ENCODE results near the gene ZBTB4. TPM values are rescaled to one million over a fixed set of nuclear protein-coding genes. Genes with fewer than 3 reads are reported as not detected.
"Not testable (repeated sequence)": the region's sequence is repeated elsewhere in the genome, so short reads cannot be mapped to it uniquely, and the experiment has no call there.

The ZBTB4 gene
- total and polyA plus RNA-seq, 2 experiments from 2014 or later: 17.9 to 40.4 TPM

- H3K36me3 ChIP-seq: no peaks in the 10 kb centered on the region
- TF ChIP-seq, protein P1, sequence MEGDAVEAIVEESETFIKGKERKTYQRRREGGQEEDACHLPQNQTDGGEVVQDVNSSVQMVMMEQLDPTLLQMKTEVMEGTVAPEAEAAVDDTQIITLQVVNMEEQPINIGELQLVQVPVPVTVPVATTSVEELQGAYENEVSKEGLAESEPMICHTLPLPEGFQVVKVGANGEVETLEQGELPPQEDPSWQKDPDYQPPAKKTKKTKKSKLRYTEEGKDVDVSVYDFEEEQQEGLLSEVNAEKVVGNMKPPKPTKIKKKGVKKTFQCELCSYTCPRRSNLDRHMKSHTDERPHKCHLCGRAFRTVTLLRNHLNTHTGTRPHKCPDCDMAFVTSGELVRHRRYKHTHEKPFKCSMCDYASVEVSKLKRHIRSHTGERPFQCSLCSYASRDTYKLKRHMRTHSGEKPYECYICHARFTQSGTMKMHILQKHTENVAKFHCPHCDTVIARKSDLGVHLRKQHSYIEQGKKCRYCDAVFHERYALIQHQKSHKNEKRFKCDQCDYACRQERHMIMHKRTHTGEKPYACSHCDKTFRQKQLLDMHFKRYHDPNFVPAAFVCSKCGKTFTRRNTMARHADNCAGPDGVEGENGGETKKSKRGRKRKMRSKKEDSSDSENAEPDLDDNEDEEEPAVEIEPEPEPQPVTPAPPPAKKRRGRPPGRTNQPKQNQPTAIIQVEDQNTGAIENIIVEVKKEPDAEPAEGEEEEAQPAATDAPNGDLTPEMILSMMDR (IDR thresholded peaks at IDR 0.05; ENCODE audit: low read depth, low read length): no peak
- H3K4me1 ChIP-seq (ENCODE audit: low read depth): peaks cover 30% of the 10 kb centered on the region
- no peak for DNase-seq (ENCODE audit: low read depth in 1 of 2, low spot score in 1 of 2)
- no peak overlapping the region for H3K4me3 ChIP-seq
- no peaks in the 10 kb centered on the region for H3K9me3 ChIP-seq (ENCODE audit: low read depth)
- no peaks in the 10 kb centered on the region for H3K27me3 ChIP-seq
- peak overlapping the region; percentile 95 for H3K27ac ChIP-seq
These were observed 3.5 kb downstream of the ZBTB4 start for GRCh38 chr17:7475764-7476422.

DNA sequence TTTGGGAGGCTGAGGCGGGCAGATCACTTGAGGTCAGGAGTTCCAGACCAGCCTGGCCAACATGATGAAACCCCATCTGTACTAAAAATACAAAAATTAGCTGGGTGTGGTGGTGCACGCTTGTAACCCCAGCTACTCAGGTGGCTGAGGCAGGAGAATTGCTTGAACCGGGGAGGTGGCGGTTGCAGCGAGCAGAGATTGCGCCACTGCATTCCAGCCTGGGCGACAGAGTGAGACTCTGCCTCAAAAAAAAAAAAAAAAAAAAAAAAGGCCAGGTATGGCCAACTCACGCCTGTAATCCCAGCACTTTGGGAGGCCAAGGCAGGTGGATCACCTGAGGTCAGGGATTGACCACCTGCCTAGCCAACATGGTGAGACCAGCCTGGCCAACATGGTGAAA lies 4.7 kb downstream of the ZBTB4 start:
- H3K9me3 ChIP-seq (ENCODE audit: low read depth); H3K4me3 ChIP-seq; H3K36me3 ChIP-seq; H3K27ac ChIP-seq; H3K27me3 ChIP-seq; DNase-seq (ENCODE audit: low read depth in 1 of 2, low spot score in 1 of 2): not testable (repeated sequence)
- peaks cover 25% of the 10 kb centered on the region for H3K4me1 ChIP-seq (ENCODE audit: low read depth)

DNA sequence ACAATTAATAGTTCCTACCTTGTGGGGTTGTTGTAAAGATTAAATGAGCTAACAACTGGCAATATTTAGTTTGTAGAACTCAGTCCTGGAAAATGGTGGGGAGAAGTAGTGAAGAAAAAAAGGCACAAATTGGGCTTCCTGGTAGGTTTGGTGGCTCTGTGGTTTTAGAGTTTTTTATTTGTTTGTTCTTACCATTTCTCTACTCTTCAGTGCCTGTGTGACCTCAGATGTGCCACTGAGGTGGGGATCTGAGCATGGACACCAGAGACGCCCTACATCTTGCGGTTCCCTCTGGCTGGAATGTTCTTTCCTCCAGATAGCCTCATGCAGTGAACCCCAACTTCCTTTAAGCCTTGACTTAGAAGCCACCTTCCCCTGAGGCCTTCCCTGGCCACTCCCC lies 7.7 kb downstream of the ZBTB4 start:
- DNase-seq (ENCODE audit: low read depth in 1 of 2, low spot score in 1 of 2): no peak
- no peak overlapping the region for H3K27ac ChIP-seq
- no peaks in the 10 kb centered on the region for H3K36me3 ChIP-seq
- H3K4me3 ChIP-seq: no peak overlapping the region
- no peaks in the 10 kb centered on the region for H3K27me3 ChIP-seq
- H3K9me3 ChIP-seq (ENCODE audit: low read depth): no peaks in the 10 kb centered on the region
- TF ChIP-seq, protein P1 (IDR thresholded peaks at IDR 0.05; ENCODE audit: low read depth, low read length): no peak
- H3K4me1 ChIP-seq (ENCODE audit: low read depth): peaks cover 16% of the 10 kb centered on the region

- not testable (repeated sequence) for H3K27me3 ChIP-seq; H3K4me3 ChIP-seq; H3K4me1 ChIP-seq (ENCODE audit: low read depth); DNase-seq (ENCODE audit: low read depth in 1 of 2, low spot score in 1 of 2); H3K36me3 ChIP-seq; H3K27ac ChIP-seq; H3K9me3 ChIP-seq (ENCODE audit: low read depth)
These were observed 8.9 kb downstream of the ZBTB4 start for GRCh38 chr17:7470457-7470973.

DNA sequence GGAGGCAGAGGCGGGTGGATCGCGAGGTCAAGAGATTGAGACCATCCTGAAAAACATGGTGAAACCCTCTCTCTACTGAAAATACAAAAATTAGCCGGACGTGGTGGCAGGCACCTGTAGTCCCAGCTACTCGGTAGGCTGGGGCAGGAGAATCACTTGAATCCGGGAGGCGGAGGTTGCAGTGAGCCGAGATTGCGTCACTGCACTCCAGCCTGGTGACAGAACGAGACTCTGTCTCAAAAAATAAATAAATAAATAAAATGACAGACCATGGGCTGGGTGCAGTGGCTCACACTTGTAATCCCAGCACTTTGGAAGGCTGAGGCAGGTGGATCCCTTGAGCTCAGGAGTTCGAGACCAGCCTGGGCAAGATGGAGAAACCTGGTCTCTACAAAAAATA lies 9.6 kb downstream of the ZBTB4 start:
- not testable (repeated sequence) for DNase-seq (ENCODE audit: low read depth in 1 of 2, low spot score in 1 of 2); H3K4me3 ChIP-seq; H3K4me1 ChIP-seq (ENCODE audit: low read depth); H3K27ac ChIP-seq; H3K27me3 ChIP-seq; H3K9me3 ChIP-seq (ENCODE audit: low read depth); H3K36me3 ChIP-seq

GRCh38 chr17:7468804-7469389 lies 10.5 kb downstream of the ZBTB4 start:
- DNase-seq (ENCODE audit: low read depth in 1 of 2, low spot score in 1 of 2): no peak
- no peak overlapping the region for H3K4me3 ChIP-seq
- peaks cover 3% of the 10 kb centered on the region for H3K36me3 ChIP-seq
- peak overlapping the region; percentile 34 for H3K27ac ChIP-seq
- H3K9me3 ChIP-seq (ENCODE audit: low read depth): no peaks in the 10 kb centered on the region
- TF ChIP-seq, protein P1 (IDR thresholded peaks at IDR 0.05; ENCODE audit: low read depth, low read length): no peak
- no peaks in the 10 kb centered on the region for H3K27me3 ChIP-seq
- peaks cover 5% of the 10 kb centered on the region for H3K4me1 ChIP-seq (ENCODE audit: low read depth)

GRCh38 chr17:7468290-7468689 lies 11.1 kb downstream of the ZBTB4 start:
- no peak for DNase-seq (ENCODE audit: low read depth in 1 of 2, low spot score in 1 of 2)
- Histone ChIP-seq H3K4me1 (ENCODE audit: low read depth) (peaks cover 5% of the 10 kb centered on the region), H3K27ac (peak overlapping the region; percentile 34), H3K27me3 (no peaks in the 10 kb centered on the region), H3K4me3 (no peak overlapping the region), H3K36me3 (peaks cover 3% of the 10 kb centered on the region), H3K9me3 (ENCODE audit: low read depth) (no peaks in the 10 kb centered on the region)
- TF ChIP-seq, protein P1 (IDR thresholded peaks at IDR 0.05; ENCODE audit: low read depth, low read length): no peak

Data from cardiac muscle cell (in vitro differentiated cells and primary cell).